Astrocyte of the cerebellum (primary cell): Measurements from ENCODE around the gene BOD1.

ENCODE experiments used
- DNase-seq: peaks from one replicate; pipeline ENCODE4 v3.0.0-alpha.2; 2011; ENCODE audit warnings: low read depth
- H3K4me3 ChIP-seq: 2 replicates; pipeline ENCODE4 v1.5.1; 2011; ENCODE audit warnings: mild to moderate bottlenecking, low read depth, low read length, moderate library complexity
- CTCF ChIP-seq: IDR thresholded peaks from 2 replicates; pipeline ENCODE4 v1.5.1; 2012; ENCODE audit warnings: low read length, low read depth, moderate library complexity, mild to moderate bottlenecking; ENCODE audit errors: missing control alignments
- in situ Hi-C: cut with HindIII; loops from 2 replicates; pipeline ENCODE4 v1.10.0; 2017; ENCODE audit warnings: low sequenced_read_pairs

The BOD1 gene

GRCh38 chr5:173625673-173626504 is 9.4 kb upstream of the BOD1 start:
- TF ChIP-seq CTCF = no peak
- in situ Hi-C loops = no loop called here
- no peak overlapping the region for H3K4me3 ChIP-seq
- DNase-seq = no peak

GRCh38 chr5:173625261-173625660 is 8.8 kb upstream of the BOD1 start:
- no peak for DNase-seq
- in situ Hi-C loops = no loop called here
- TF ChIP-seq CTCF = no peak
- H3K4me3 ChIP-seq = no peak overlapping the region

- TF ChIP-seq CTCF = no peak
- no peak for DNase-seq
- no peak overlapping the region for H3K4me3 ChIP-seq
- in situ Hi-C loops = loop anchor here (25.0 kb wide), 1 partner anchor 688 kb away; no protein-coding TSS in a partner anchor
These were observed 7.8 kb upstream of the BOD1 start for GRCh38 chr5:173624282-173624681.

- H3K4me3 ChIP-seq = no peak overlapping the region
- in situ Hi-C loops = loop anchor here (25.0 kb wide), 1 partner anchor 689 kb away; no protein-coding TSS in a partner anchor
- DNase-seq = no peak
- TF ChIP-seq CTCF = peak; percentile 1
These were observed 7.3 kb upstream of the BOD1 start for GRCh38 chr5:173623789-173624188.

GRCh38 chr5:173623296-173623771 is 6.9 kb upstream of the BOD1 start:
- H3K4me3 ChIP-seq = no peak overlapping the region
- no peak for TF ChIP-seq CTCF
- in situ Hi-C loops = loop anchor here (25.0 kb wide), 1 partner anchor 689 kb away; no protein-coding TSS in a partner anchor
- no peak for DNase-seq

GRCh38 chr5:173622183-173623047 is 6.0 kb upstream of the BOD1 start:
- in situ Hi-C loops = loop anchor here (25.0 kb wide), 1 partner anchor 690 kb away; no protein-coding TSS in a partner anchor
- TF ChIP-seq CTCF = no peak
- H3K4me3 ChIP-seq = no peak overlapping the region
- DNase-seq = no peak
